ENCODE measurements around the gene ST3GAL4.

DNA sequence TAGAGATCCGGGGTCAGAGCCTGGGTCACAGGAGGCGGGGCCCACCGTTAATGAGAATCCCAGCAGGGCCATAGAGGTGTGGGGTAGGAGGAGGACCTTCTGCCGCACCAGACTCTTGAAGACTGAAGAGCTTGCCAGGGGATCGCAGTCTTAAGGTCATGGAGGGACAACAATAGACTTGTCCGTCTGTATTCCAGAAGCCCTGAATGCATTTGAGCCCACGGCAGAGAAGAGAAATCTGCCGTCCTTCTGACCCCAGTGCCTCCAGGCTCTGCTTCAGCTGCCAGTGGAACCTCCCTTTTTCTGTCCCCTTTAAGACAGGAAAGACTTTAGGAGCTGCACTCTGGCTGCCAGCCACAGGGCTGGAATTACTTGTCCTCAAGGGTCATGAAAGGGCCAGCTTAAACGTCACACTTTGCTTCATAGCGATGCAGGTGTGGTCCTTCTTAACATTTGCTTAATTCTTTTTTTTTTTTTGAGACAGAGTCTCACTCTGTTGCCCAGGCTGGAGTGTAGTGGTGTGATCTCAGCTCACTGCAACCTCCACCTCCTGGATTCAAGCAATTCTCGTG is 15.5 kb upstream of the ST3GAL4 start:
- TF ChIP-seq POLR2A (IDR thresholded peaks at IDR 0.05): no peak
- TF ChIP-seq, protein P1, sequence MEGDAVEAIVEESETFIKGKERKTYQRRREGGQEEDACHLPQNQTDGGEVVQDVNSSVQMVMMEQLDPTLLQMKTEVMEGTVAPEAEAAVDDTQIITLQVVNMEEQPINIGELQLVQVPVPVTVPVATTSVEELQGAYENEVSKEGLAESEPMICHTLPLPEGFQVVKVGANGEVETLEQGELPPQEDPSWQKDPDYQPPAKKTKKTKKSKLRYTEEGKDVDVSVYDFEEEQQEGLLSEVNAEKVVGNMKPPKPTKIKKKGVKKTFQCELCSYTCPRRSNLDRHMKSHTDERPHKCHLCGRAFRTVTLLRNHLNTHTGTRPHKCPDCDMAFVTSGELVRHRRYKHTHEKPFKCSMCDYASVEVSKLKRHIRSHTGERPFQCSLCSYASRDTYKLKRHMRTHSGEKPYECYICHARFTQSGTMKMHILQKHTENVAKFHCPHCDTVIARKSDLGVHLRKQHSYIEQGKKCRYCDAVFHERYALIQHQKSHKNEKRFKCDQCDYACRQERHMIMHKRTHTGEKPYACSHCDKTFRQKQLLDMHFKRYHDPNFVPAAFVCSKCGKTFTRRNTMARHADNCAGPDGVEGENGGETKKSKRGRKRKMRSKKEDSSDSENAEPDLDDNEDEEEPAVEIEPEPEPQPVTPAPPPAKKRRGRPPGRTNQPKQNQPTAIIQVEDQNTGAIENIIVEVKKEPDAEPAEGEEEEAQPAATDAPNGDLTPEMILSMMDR (IDR thresholded peaks at IDR 0.05): no peak
